A673 (cell line): ENCODE results near the gene GAB1. TPM values are rescaled to one million over a fixed set of nuclear protein-coding genes. Genes with fewer than 3 reads are reported as not detected.

Source experiments
- BruUV-seq: library from RNA; stranded (reverse); fragments of 400-500 nt; replicated peaks from 2 replicates; lab custom pipeline; 2021; lab: Mats Ljungman, UMichigan
- CTCF ChIA-PET: fragments of 300-600 bp; sonication (Branson Sonifier 250); formaldehyde crosslinking; loops from one replicate; lab custom pipeline; 2022; ENCODE audit warnings: antibody characterized with exemption; lab: Charles Lee
- POLR2A ChIA-PET: fragments of 300-600 bp; sonication (Branson Sonifier 250); formaldehyde crosslinking; loops from one replicate; lab custom pipeline; 2022; ENCODE audit warnings: antibody characterized with exemption; ENCODE audit not compliant: low non-redundant PET; lab: Charles Lee
- DNase-seq: peaks from one replicate; pipeline ENCODE4 v3.0.0-alpha.2; 2015; ENCODE audit warnings: low spot score
- H3K27ac ChIP-seq: fragments of 200-600 bp; sonication (generic); 2 replicates; pipeline ENCODE4 v1.5.1; 2016; ENCODE audit warnings: mixed run types, low read depth, mild to moderate bottlenecking, mixed read lengths, antibody characterized with exemption, low read length; ENCODE audit not compliant: poor library complexity, severe bottlenecking
- H3K27me3 ChIP-seq: fragments of 200-600 bp; sonication (generic); replicated peaks from 2 replicates; pipeline ENCODE4 v1.6.1; 2017; ENCODE audit warnings: mixed run types, low read depth, mild to moderate bottlenecking, mixed read lengths, antibody characterized with exemption, low read length; ENCODE audit not compliant: insufficient read depth, poor library complexity
- H3K36me3 ChIP-seq: fragments of 200-600 bp; sonication (generic); 2 replicates; pipeline ENCODE4 v1.6.1; 2016; ENCODE audit warnings: mixed run types, mild to moderate bottlenecking, mixed read lengths, antibody characterized with exemption, low read length; ENCODE audit not compliant: insufficient read depth, poor library complexity, severe bottlenecking
- H3K4me1 ChIP-seq: fragments of 200-600 bp; sonication (generic); 2 replicates; pipeline ENCODE4 v1.6.1; 2017; ENCODE audit warnings: mixed run types, mild to moderate bottlenecking, mixed read lengths, antibody characterized with exemption, low read length; ENCODE audit not compliant: insufficient read depth, poor library complexity, severe bottlenecking
- H3K4me3 ChIP-seq: fragments of 200-600 bp; sonication (generic); 2 replicates; pipeline ENCODE4 v1.5.1; 2016; ENCODE audit warnings: low read depth, mixed run types, mild to moderate bottlenecking, mixed read lengths, low read length; ENCODE audit not compliant: poor library complexity, severe bottlenecking
- H3K9me3 ChIP-seq: fragments of 200-600 bp; sonication (generic); 2 replicates; pipeline ENCODE4 v1.6.1; 2016; ENCODE audit warnings: mixed run types, low read depth, mild to moderate bottlenecking, mixed read lengths, antibody characterized with exemption, low read length; ENCODE audit not compliant: poor library complexity, severe bottlenecking
- CTCF ChIP-seq: fragments of 300-800, 200-600 bp; sonication (generic); conservative IDR thresholded peaks from 2 replicates; pipeline ENCODE4 v1.5.1; 2017; ENCODE audit warnings: low read depth, mild to moderate bottlenecking, antibody characterized with exemption, low read length, moderate library complexity, mixed read lengths
- EZH2 ChIP-seq: fragments of 200-600 bp; sonication (generic); IDR thresholded peaks from 2 replicates; pipeline ENCODE4 v1.6.1; 2017; ENCODE audit warnings: borderline replicate concordance, low read depth, mild to moderate bottlenecking, mixed read lengths, antibody characterized with exemption, low read length; ENCODE audit not compliant: poor library complexity, severe bottlenecking
- intact Hi-C: fragments of 100-400 bp; cut with micrococcal nuclease; formaldehyde crosslinking; loops from one replicate; pipeline ENCODE4 v1.10.0; 2022; ENCODE audit not compliant: unreplicated experiment
- total RNA-seq: library from RNA; stranded (reverse); gene quantifications from 2 replicates; pipeline ENCODE4 v1.2.3, GENCODE V29; 2021

The GAB1 gene
- total RNA-seq, 1 experiment from 2014 or later: 27.6 TPM

- H3K9me3 ChIP-seq: no peaks in the 10 kb centered on the region
- no peak for TF ChIP-seq CTCF
- no peak for TF ChIP-seq EZH2
- H3K4me3 ChIP-seq: peak overlapping the region; percentile 21
- H3K27ac ChIP-seq: peak overlapping the region; percentile 96
- intact Hi-C loops: loop anchor here (2.0 kb wide), 2 partner anchors 22 to 56 kb away; partner anchors contain the start of gene GAB1
- H3K27me3 ChIP-seq: no peaks in the 10 kb centered on the region
- no TSS peak for BruUV-seq
- H3K36me3 ChIP-seq: no peaks in the 10 kb centered on the region
- DNase-seq: peak; percentile 96
- ChIA-PET CTCF (no interaction called here), POLR2A (no interaction called here)
- peaks cover 85% of the 10 kb centered on the region for H3K4me1 ChIP-seq
Observed at GRCh38 chr4:143358923-143359643, 22.4 kb downstream of the GAB1 start.

- Histone ChIP-seq H3K27me3 (no peaks in the 10 kb centered on the region), H3K27ac (peak overlapping the region; percentile 96), H3K4me1 (peaks cover 81% of the 10 kb centered on the region), H3K9me3 (no peaks in the 10 kb centered on the region), H3K36me3 (no peaks in the 10 kb centered on the region), H3K4me3 (peak overlapping the region; percentile 21)
- intact Hi-C loops: loop anchor here (2.0 kb wide), 2 partner anchors 23 to 57 kb away; partner anchors contain the start of gene GAB1
- no TSS peak for BruUV-seq
- CTCF ChIA-PET: no interaction called here
- peak; percentile 87 for DNase-seq
- TF ChIP-seq CTCF: no peak
- TF ChIP-seq EZH2: no peak
- POLR2A ChIA-PET: no interaction called here
Observed at GRCh38 chr4:143359644-143360193, 23.0 kb downstream of the GAB1 start.

- intact Hi-C loops: no loop called here
- Histone ChIP-seq H3K27me3 (no peaks in the 10 kb centered on the region), H3K4me1 (peaks cover 68% of the 10 kb centered on the region), H3K27ac (peak overlapping the region; percentile 96), H3K4me3 (no peak overlapping the region), H3K36me3 (no peaks in the 10 kb centered on the region), H3K9me3 (no peaks in the 10 kb centered on the region)
- CTCF ChIA-PET: no interaction called here
- no TSS peak for BruUV-seq
- TF ChIP-seq CTCF (no peak), EZH2 (no peak)
- POLR2A ChIA-PET: no interaction called here
- no peak for DNase-seq
Observed at GRCh38 chr4:143360838-143361625, 24.4 kb downstream of the GAB1 start.
